AG09309 (cell line): ENCODE results near the gene ZNF804A.
"Not testable (repeated sequence)": the region's sequence is repeated elsewhere in the genome, so short reads cannot be mapped to it uniquely, and the experiment has no call there.

ENCODE experiments used
- DNase-seq: peaks from one replicate; pipeline ENCODE4 v3.0.0-alpha.2; 2010; ENCODE audit warnings: low read depth
- H3K4me3 ChIP-seq: 2 replicates; pipeline ENCODE4 v1.5.1; 2011; ENCODE audit warnings: mild to moderate bottlenecking, low read depth, low read length, moderate library complexity; ENCODE audit not compliant: control insufficient read depth
- TF ChIP-seq, protein P1 (sequence below): IDR thresholded peaks from 2 replicates; pipeline ENCODE4 v1.5.1; 2011; ENCODE audit warnings: mild to moderate bottlenecking, low read depth, low read length, inconsistent platforms; ENCODE audit not compliant: insufficient read depth, control insufficient read depth; ENCODE audit errors: missing control alignments

The ZNF804A gene

DNA sequence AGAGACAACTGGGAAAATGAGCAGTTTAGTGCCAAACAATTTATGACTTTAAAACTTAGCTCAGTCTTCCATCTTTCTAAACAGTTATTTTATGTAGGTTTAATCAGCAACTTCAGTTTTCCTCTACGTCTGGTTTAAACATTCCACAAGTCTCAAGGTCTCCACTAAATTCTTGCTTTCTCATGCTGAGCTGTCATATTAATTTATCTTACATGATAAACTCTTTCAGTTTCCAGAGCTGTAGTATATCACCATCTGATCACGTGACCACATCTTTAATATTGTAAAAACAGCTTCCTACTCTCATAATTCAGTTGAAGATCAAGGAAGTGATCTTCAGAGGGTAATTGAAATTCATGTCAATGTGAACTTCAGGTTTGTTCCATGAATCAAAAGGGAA lies 158.6 kb downstream of the ZNF804A start:
- no peak overlapping the region for H3K4me3 ChIP-seq
- TF ChIP-seq, protein P1, sequence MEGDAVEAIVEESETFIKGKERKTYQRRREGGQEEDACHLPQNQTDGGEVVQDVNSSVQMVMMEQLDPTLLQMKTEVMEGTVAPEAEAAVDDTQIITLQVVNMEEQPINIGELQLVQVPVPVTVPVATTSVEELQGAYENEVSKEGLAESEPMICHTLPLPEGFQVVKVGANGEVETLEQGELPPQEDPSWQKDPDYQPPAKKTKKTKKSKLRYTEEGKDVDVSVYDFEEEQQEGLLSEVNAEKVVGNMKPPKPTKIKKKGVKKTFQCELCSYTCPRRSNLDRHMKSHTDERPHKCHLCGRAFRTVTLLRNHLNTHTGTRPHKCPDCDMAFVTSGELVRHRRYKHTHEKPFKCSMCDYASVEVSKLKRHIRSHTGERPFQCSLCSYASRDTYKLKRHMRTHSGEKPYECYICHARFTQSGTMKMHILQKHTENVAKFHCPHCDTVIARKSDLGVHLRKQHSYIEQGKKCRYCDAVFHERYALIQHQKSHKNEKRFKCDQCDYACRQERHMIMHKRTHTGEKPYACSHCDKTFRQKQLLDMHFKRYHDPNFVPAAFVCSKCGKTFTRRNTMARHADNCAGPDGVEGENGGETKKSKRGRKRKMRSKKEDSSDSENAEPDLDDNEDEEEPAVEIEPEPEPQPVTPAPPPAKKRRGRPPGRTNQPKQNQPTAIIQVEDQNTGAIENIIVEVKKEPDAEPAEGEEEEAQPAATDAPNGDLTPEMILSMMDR: no peak
- no peak for DNase-seq

GRCh38 chr2:184759557-184760255 lies 161.4 kb downstream of the ZNF804A start:
- not testable (repeated sequence) for DNase-seq, H3K4me3 ChIP-seq

- no peak overlapping the region for H3K4me3 ChIP-seq
- TF ChIP-seq, protein P1: no peak
- DNase-seq: no peak
Observed at GRCh38 chr2:184760931-184761330, 162.6 kb downstream of the ZNF804A start.

DNA sequence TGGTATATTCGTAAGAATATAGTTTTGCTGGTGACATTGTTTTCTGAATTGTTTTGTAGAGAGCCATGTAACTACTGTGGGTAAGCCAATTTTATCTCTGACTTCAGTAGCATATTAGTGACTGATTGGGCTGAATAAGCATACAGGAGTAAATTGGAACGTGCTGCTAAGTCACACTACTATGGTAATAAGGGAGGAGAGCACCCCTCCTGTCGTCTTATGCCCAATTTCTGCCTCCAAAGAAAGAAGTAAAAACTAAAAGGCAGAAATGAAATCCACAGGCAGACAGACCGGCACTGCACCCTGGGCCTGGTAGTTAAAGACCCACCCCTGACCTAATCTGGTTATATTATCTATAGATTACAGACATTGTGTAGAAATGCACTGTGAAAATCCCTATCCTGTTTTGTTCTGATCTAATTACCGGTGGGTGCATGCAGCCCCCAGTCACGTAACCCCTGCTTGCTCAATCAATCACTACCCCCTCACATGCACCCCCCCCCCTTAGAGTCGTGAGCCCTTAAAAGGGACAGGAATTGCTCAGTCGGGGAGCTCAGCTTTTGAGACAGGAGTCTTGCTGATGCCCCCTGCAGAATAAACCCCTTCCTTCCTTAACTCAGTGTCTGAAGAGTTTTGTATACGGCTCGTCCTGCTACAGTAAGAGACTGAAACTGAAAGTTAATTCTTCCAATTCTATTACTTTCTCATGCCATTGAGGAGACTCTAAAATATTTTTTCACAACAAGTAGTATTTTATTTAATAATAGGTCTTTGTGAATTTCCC lies 167.0 kb downstream of the ZNF804A start:
- no peak for DNase-seq
- no peak overlapping the region for H3K4me3 ChIP-seq
- TF ChIP-seq, protein P1: no peak

DNA sequence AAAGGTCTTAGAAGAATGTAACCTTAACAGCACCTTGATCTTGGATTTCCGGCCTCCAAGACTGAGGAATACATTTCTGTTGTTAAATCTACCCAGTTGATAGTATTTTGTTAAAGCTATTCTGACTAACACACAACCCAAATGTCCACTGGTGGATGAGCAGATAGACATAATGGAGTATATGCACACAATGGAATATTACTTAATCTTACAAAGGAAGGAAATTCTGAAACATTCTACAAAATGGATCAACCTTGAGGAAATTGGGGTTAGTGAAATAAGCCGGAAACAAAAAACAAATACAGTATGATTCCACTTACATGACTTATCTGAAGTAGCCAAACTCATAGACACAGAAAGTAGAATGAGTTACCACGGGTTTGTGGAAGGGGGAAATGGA lies 168.7 kb downstream of the ZNF804A start:
- no peak overlapping the region for H3K4me3 ChIP-seq
- TF ChIP-seq, protein P1: no peak
- DNase-seq: no peak

GRCh38 chr2:184769023-184769422 lies 170.7 kb downstream of the ZNF804A start:
- DNase-seq: no peak
- H3K4me3 ChIP-seq: no peak overlapping the region
- TF ChIP-seq, protein P1: no peak

- DNase-seq: no peak
- TF ChIP-seq, protein P1: no peak
- H3K4me3 ChIP-seq: no peak overlapping the region
Observed at GRCh38 chr2:184769686-184770085, 171.4 kb downstream of the ZNF804A start.
